Neural progenitor cell (in vitro differentiated cells): Measurements from ENCODE around the gene CES5A. TPM values are rescaled to one million over a fixed set of nuclear protein-coding genes. Genes with fewer than 3 reads are reported as not detected.
A peak's percentile ranks its signal among the peaks of the same experiment; 100 is the strongest.

ENCODE experiments used
- DNase-seq: peaks from one replicate; pipeline ENCODE4 v3.0.0-alpha.2; 2016; ENCODE audit warnings: low spot score
- H2AFZ ChIP-seq: fragments of 200-600 bp; sonication (generic); replicated peaks from 2 replicates; pipeline ENCODE4 v1.6.1; 2016; ENCODE audit warnings: antibody characterized with exemption
- H3F3A ChIP-seq: fragments of 200-600 bp; sonication (generic); 2 replicates; pipeline ENCODE4 v1.6.1; 2016; ENCODE audit warnings: antibody characterized with exemption, low read depth
- H3K27ac ChIP-seq: fragments of 200-600 bp; sonication (generic); 2 replicates; pipeline ENCODE4 v1.5.1; 2016; ENCODE audit warnings: mild to moderate bottlenecking
- H3K27me3 ChIP-seq: fragments of 200-600 bp; sonication (generic); 2 replicates; pipeline ENCODE4 v1.6.1; 2016; ENCODE audit warnings: mild to moderate bottlenecking, moderate library complexity
- H3K36me3 ChIP-seq: fragments of 200-600 bp; sonication (generic); 2 replicates; pipeline ENCODE4 v1.5.1; 2016
- H3K4me1 ChIP-seq: fragments of 200-600 bp; sonication (generic); 2 replicates; pipeline ENCODE4 v1.6.1; 2016; ENCODE audit warnings: mixed run types
- H3K4me2 ChIP-seq: fragments of 200-600 bp; sonication (generic); 2 replicates; pipeline ENCODE4 v1.6.1; 2016
- H3K4me3 ChIP-seq: fragments of 200-600 bp; sonication (generic); 2 replicates; pipeline ENCODE4 v1.5.1; 2016
- H3K79me2 ChIP-seq: fragments of 200-600 bp; sonication (generic); 2 replicates; pipeline ENCODE4 v1.6.1; 2016; ENCODE audit warnings: low read depth
- H3K9ac ChIP-seq: fragments of 200-600 bp; sonication (generic); 2 replicates; pipeline ENCODE4 v1.6.1; 2016
- H3K9me3 ChIP-seq: fragments of 200-600 bp; sonication (generic); 2 replicates; pipeline ENCODE4 v1.5.1; 2016; ENCODE audit warnings: low read depth
- H4K20me1 ChIP-seq: fragments of 200-600 bp; sonication (generic); 2 replicates; pipeline ENCODE4 v1.6.1; 2016; ENCODE audit warnings: low read depth
- H3K27ac Mint-ChIP-seq: 3 replicates; pipeline ENCODE4 v1.8.0; 2021; ENCODE audit warnings: mixed read lengths
- H3K27me3 Mint-ChIP-seq: 2 replicates; pipeline ENCODE4 v1.8.0; 2022; ENCODE audit warnings: low read depth, mild to moderate bottlenecking, inconsistent platforms, moderate library complexity, mixed read lengths; ENCODE audit not compliant: insufficient read depth
- H3K36me3 Mint-ChIP-seq: 3 replicates; pipeline ENCODE4 v1.8.0; 2021; ENCODE audit warnings: mixed read lengths
- H3K4me1 Mint-ChIP-seq: 3 replicates; pipeline ENCODE4 v1.8.0; 2021; ENCODE audit warnings: mixed read lengths
- H3K4me3 Mint-ChIP-seq: 3 replicates; pipeline ENCODE4 v1.8.0; 2021; ENCODE audit warnings: mild to moderate bottlenecking, moderate library complexity, mixed read lengths
- H3K9me3 Mint-ChIP-seq: 3 replicates; pipeline ENCODE4 v1.8.0; 2020; ENCODE audit warnings: mixed read lengths
- CTCF ChIP-seq: fragments of 200-600 bp; sonication (generic); IDR thresholded peaks from 2 replicates; pipeline ENCODE4 v1.5.1; 2017; ENCODE audit warnings: antibody characterized with exemption, mild to moderate bottlenecking
- EZH2 ChIP-seq: fragments of 200-600 bp; sonication (generic); IDR thresholded peaks from 2 replicates; pipeline ENCODE4 v1.6.1; 2017; ENCODE audit warnings: antibody characterized with exemption, mild to moderate bottlenecking, moderate library complexity
- EZH2phosphoT487 ChIP-seq: fragments of 200-600 bp; sonication (generic); IDR thresholded peaks from 2 replicates; pipeline ENCODE4 v1.6.1; 2017; ENCODE audit warnings: antibody characterized with exemption
- total RNA-seq: library from RNA; depleted of rRNA; stranded (reverse); fragments of >200 nt; gene quantifications from 2 replicates; pipeline ENCODE4 v1.2.3, GENCODE V29; 2015; ENCODE audit warnings: low replicate concordance

The CES5A gene
- total RNA-seq, 1 donor from 2014 or later = not detected

DNA sequence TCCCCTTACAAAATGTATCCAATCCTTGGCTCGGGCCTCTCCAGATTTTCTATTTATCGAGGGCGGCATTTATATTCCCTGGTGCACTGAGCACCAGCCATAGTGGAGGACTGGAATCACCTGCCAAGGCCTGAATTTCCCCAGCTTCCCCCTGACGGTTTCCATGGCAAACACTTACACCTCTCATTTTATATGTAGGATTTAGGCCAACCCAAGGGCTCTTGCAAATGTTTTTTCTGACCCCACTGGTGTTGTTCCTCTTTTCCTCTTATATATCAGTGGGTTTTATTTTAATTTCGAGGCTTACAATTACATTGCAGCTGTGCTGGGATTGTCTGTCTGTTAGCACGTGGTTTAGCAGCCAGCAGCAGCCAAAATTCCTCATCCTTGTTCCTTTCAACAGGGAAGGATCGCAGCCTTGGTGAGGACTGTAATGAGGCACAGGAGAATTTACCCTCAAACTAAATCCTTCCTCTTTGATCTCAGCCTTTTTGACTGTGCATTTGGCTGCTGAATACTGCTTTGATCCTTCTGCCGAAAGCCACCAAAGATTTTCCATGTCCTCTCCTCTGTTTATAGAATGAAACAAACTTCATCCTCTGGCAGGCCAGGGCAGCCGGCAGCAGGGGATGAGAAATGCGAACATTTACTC lies 26.5 kb upstream of the CES5A start:
- DNase-seq = peak; percentile 42
- peak overlapping the region; percentile 45 for H3K4me2 ChIP-seq
- Mint-ChIP-seq H3K9me3 (peaks cover 21% of the 10 kb centered on the region), H3K27me3 (peaks cover 16% of the 10 kb centered on the region), H3K27ac (peak overlapping the region; percentile 85), H3K4me1 (peaks cover 24% of the 10 kb centered on the region), H3K4me3 (no peak overlapping the region), H3K36me3 (no peaks in the 10 kb centered on the region)
- H3K9ac ChIP-seq = no peak overlapping the region
- no peak overlapping the region for H2AFZ ChIP-seq
- H3K27me3 ChIP-seq = peaks cover 6% of the 10 kb centered on the region
- H3K4me1 ChIP-seq = peaks cover 30% of the 10 kb centered on the region
- H3F3A ChIP-seq = peaks cover 28% of the 10 kb centered on the region
- peak overlapping the region; percentile 38 for H3K27ac ChIP-seq
- TF ChIP-seq EZH2phosphoT487 = peak; percentile 46
- no peak for TF ChIP-seq EZH2
- no peaks in the 10 kb centered on the region for H3K79me2 ChIP-seq
- no peaks in the 10 kb centered on the region for H3K9me3 ChIP-seq
- no peaks in the 10 kb centered on the region for H4K20me1 ChIP-seq
- H3K36me3 ChIP-seq = no peaks in the 10 kb centered on the region
- no peak overlapping the region for H3K4me3 ChIP-seq

DNA sequence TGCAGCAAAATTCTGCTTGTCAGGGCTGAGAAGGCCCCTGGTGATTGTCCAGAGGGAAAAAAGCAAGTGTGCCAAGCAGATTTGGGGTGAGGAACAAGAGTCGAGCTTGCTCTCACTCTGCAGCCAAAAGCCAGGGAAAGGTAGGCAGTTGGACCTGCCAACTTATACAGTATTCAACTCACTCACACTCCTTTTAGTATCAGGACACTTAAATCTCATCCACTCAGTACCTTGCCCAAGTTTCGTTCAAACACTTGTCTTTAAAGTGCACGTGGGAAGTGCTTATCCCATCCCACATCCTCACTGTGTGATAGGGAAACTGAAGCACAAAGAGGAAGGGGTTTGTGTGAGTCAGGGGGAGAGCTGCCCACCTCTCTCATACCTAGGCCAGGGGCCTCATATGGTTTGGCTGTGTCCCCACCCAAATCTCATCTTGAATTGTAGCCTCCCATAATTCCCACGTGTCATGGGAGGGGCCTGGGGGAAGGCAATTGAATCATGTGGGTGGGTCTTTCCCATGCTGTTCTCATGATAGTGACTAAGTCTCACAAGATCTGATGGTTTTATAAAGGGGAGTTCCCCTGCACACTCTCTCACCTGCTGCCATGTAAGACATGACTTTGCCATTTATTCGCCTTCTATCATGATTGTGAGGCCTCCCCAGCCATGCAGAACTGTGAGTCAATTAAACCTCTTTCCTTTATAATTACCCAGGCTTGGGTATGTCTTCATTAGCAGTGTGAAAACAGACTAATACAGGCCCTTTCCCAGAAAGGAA lies 25.6 kb upstream of the CES5A start:
- no peaks in the 10 kb centered on the region for H3K36me3 ChIP-seq
- no peaks in the 10 kb centered on the region for H3K9me3 ChIP-seq
- no peaks in the 10 kb centered on the region for H3K36me3 Mint-ChIP-seq
- H3K9me3 Mint-ChIP-seq = peaks cover 24% of the 10 kb centered on the region
- H3K27ac Mint-ChIP-seq = no peak overlapping the region
- H3K4me1 Mint-ChIP-seq = peaks cover 24% of the 10 kb centered on the region
- no peaks in the 10 kb centered on the region for H4K20me1 ChIP-seq
- H3K27me3 ChIP-seq = peaks cover 6% of the 10 kb centered on the region
- H3K9ac ChIP-seq = no peak overlapping the region
- H3K79me2 ChIP-seq = no peaks in the 10 kb centered on the region
- H3K27ac ChIP-seq = peak overlapping the region; percentile 43
- H3F3A ChIP-seq = peaks cover 28% of the 10 kb centered on the region
- no peak overlapping the region for H3K4me3 Mint-ChIP-seq
- peak overlapping the region; percentile 49 for H3K4me2 ChIP-seq
- peaks cover 30% of the 10 kb centered on the region for H3K4me1 ChIP-seq
- H2AFZ ChIP-seq = no peak overlapping the region
- no peak for TF ChIP-seq EZH2
- no peak overlapping the region for H3K4me3 ChIP-seq
- H3K27me3 Mint-ChIP-seq = peaks cover 17% of the 10 kb centered on the region
- no peak for DNase-seq

DNA sequence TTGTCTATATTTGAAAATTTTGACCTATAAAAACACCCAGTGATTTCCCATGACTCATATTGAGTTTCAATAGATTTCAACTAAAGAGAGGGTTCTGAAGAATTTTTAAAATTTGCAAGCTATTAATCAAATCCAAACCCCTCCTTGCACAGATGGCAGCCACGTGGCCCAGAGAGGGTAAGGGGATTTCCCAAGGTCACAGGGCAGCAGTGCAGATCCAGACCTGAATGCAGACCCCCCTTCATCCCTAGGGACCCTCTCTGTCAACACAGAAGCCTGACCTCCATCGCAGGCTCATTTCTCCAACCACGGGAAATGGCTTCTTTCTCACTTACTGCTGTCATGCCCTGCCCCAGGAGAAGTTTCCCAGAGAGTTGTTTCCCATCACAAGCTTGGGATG lies 24.7 kb upstream of the CES5A start:
- H3F3A ChIP-seq = peaks cover 31% of the 10 kb centered on the region
- no peaks in the 10 kb centered on the region for H3K36me3 ChIP-seq

More for the DNA sequence above, 24.7 kb upstream of the CES5A start:
- peak overlapping the region; percentile 43 for H3K27ac ChIP-seq
- no peak overlapping the region for H3K4me3 ChIP-seq
- Mint-ChIP-seq H3K36me3 (no peaks in the 10 kb centered on the region), H3K27me3 (peaks cover 15% of the 10 kb centered on the region), H3K9me3 (peaks cover 25% of the 10 kb centered on the region), H3K4me1 (peaks cover 24% of the 10 kb centered on the region), H3K4me3 (no peak overlapping the region), H3K27ac (no peak overlapping the region)
- TF ChIP-seq CTCF (no peak), EZH2phosphoT487 (no peak), EZH2 (no peak)
- no peak for DNase-seq
- H3K79me2 ChIP-seq = no peaks in the 10 kb centered on the region
- H3K9me3 ChIP-seq = no peaks in the 10 kb centered on the region
- H3K27me3 ChIP-seq = peaks cover 6% of the 10 kb centered on the region
- H2AFZ ChIP-seq = peak overlapping the region; percentile 28
- H3K4me1 ChIP-seq = peaks cover 30% of the 10 kb centered on the region
- peak overlapping the region; percentile 49 for H3K4me2 ChIP-seq
- H4K20me1 ChIP-seq = no peaks in the 10 kb centered on the region
- H3K9ac ChIP-seq = no peak overlapping the region
